GM08714 (cell line): ENCODE results near the gene TTC39B.

Experiments used
- H3K4me3 ChIP-seq: fragments of 200-500 bp; sonication (Bioruptor generic); 2 replicates; pipeline ENCODE4 v1.5.1; 2014; ENCODE audit warnings: mild to moderate bottlenecking, low read length, inconsistent platforms
- ZNF274 ChIP-seq: IDR thresholded peaks from 2 replicates; pipeline ENCODE4 v1.6.1; 2012; ENCODE audit warnings: mild to moderate bottlenecking, low read depth, low read length

Gene TTC39B

GRCh38 chr9:15264918-15265317 is 42.1 kb downstream of the TTC39B start:
- no peak for TF ChIP-seq ZNF274
- H3K4me3 ChIP-seq, result no peak overlapping the region

- no peak for TF ChIP-seq ZNF274
Observed at GRCh38 chr9:15262581-15262980, 44.4 kb downstream of the TTC39B start.

GRCh38 chr9:15256426-15256825 is 50.6 kb downstream of the TTC39B start:
- TF ChIP-seq ZNF274, result no peak
- H3K4me3 ChIP-seq, result no peak overlapping the region

More at GRCh38 chr9:15262581-15262980, 44.4 kb downstream of the TTC39B start:
- H3K4me3 ChIP-seq, result no peak overlapping the region

- H3K4me3 ChIP-seq, result no peak overlapping the region
- TF ChIP-seq ZNF274, result no peak
Observed at GRCh38 chr9:15253786-15254185, 53.2 kb downstream of the TTC39B start.

GRCh38 chr9:15253197-15253596 is 53.8 kb downstream of the TTC39B start:
- no peak for TF ChIP-seq ZNF274
- no peak overlapping the region for H3K4me3 ChIP-seq

GRCh38 chr9:15249981-15250380 is 57.0 kb downstream of the TTC39B start:
- no peak overlapping the region for H3K4me3 ChIP-seq
- no peak for TF ChIP-seq ZNF274

- no peak overlapping the region for H3K4me3 ChIP-seq
- no peak for TF ChIP-seq ZNF274
Observed at GRCh38 chr9:15249042-15249818, 57.8 kb downstream of the TTC39B start.

GRCh38 chr9:15248621-15249020 is 58.4 kb downstream of the TTC39B start:
- no peak overlapping the region for H3K4me3 ChIP-seq
- no peak for TF ChIP-seq ZNF274

GRCh38 chr9:15248081-15248480 is 58.9 kb downstream of the TTC39B start:
- no peak overlapping the region for H3K4me3 ChIP-seq
- TF ChIP-seq ZNF274, result no peak

GRCh38 chr9:15246708-15247107 is 60.3 kb downstream of the TTC39B start:
- TF ChIP-seq ZNF274, result no peak
- no peak overlapping the region for H3K4me3 ChIP-seq

- TF ChIP-seq ZNF274, result no peak
- no peak overlapping the region for H3K4me3 ChIP-seq
Observed at GRCh38 chr9:15246243-15246642, 60.8 kb downstream of the TTC39B start.

GRCh38 chr9:15244001-15244441 is 63.0 kb downstream of the TTC39B start:
- H3K4me3 ChIP-seq, result no peak overlapping the region
- no peak for TF ChIP-seq ZNF274

- TF ChIP-seq ZNF274, result no peak
- H3K4me3 ChIP-seq, result no peak overlapping the region
Observed at GRCh38 chr9:15243081-15243480, 63.9 kb downstream of the TTC39B start.

- no peak overlapping the region for H3K4me3 ChIP-seq
- no peak for TF ChIP-seq ZNF274
Observed at GRCh38 chr9:15240927-15241326, 66.1 kb downstream of the TTC39B start.

GRCh38 chr9:15239816-15240215 is 67.2 kb downstream of the TTC39B start:
- no peak overlapping the region for H3K4me3 ChIP-seq
- TF ChIP-seq ZNF274, result no peak

GRCh38 chr9:15238646-15239045 is 68.4 kb downstream of the TTC39B start:
- no peak for TF ChIP-seq ZNF274
- no peak overlapping the region for H3K4me3 ChIP-seq
